DND-41 (cell line): ENCODE results near the gene FASN.

Experiments
- CTCF ChIP-seq: IDR thresholded peaks from 2 replicates; pipeline ENCODE4 v1.5.1; 2012; ENCODE audit warnings: borderline replicate concordance, low read length, moderate library complexity, mild to moderate bottlenecking; ENCODE audit not compliant: poor library complexity, severe bottlenecking; ENCODE audit errors: extremely low read depth
- EZH2 ChIP-seq: IDR thresholded peaks from 3 replicates; pipeline ENCODE4 v1.6.1; 2012; ENCODE audit warnings: borderline replicate concordance, low read depth, mild to moderate bottlenecking, moderate library complexity, low read length, inconsistent platforms; ENCODE audit not compliant: severe bottlenecking

GRCh38 chr17:82060614-82061013, 37.4 kb downstream of the FASN start:
- TF ChIP-seq EZH2 (no peak), CTCF (no peak)
